CD4-positive, alpha-beta T cell (primary cell): ENCODE measurements around the gene CDR2. TPM values are rescaled to one million over a fixed set of nuclear protein-coding genes. Genes with fewer than 3 reads are reported as not detected.

ENCODE experiments used
- ATAC-seq: fragments of 200-7000 bp; cut with Tn5 transposase; one replicate; pipeline ENCODE4 v1.10.0; 2022; ENCODE audit warnings: mild to moderate bottlenecking; ENCODE audit not compliant: poor library complexity
- CTCF ChIA-PET: fragments of 350-600 bp; sonication (Branson Sonifier 250); formaldehyde crosslinking; loops from one replicate; lab custom pipeline; 2021; ENCODE audit warnings: antibody characterized with exemption, inconsistent platforms; lab: Charles Lee
- POLR2A ChIA-PET: fragments of 350-600 bp; sonication (Branson Sonifier 250); formaldehyde crosslinking; loops from one replicate; lab custom pipeline; 2021; ENCODE audit warnings: antibody characterized with exemption, inconsistent platforms; lab: Charles Lee
- DNase-seq, 14 experiments: peaks; one replicate each; pipeline ENCODE4 v3.0.0-alpha.2; 2013 to 2020; ENCODE audit warnings: mixed read lengths in 2 of 14
- H3K27ac ChIP-seq, 2 donors: one replicate each; pipeline versions ENCODE4 v1.5.1 to v1.7.0; 2013; ENCODE audit warnings: low read length in 2 of 2, low read depth in 1 of 2, mild to moderate bottlenecking in 1 of 2
- H3K27me3 ChIP-seq, 2 experiments: 1 replicate in 1 of 2; 2 replicates in 1 of 2; pipeline versions ENCODE4 v1.6.1 to v1.7.0; 2013; ENCODE audit warnings: low read length in 2 of 2, control low read depth in 1 of 2, mild to moderate bottlenecking in 1 of 2, moderate library complexity in 1 of 2; ENCODE audit not compliant: insufficient read depth in 2 of 2, control insufficient read depth in 1 of 2
- H3K36me3 ChIP-seq: one replicate; pipeline ENCODE4 v1.6.1; 2013; ENCODE audit warnings: low read length, control low read depth; ENCODE audit not compliant: insufficient read depth
- H3K4me1 ChIP-seq: one replicate; pipeline ENCODE4 v1.6.1; 2013; ENCODE audit warnings: low read length, control low read depth; ENCODE audit not compliant: insufficient read depth
- H3K4me3 ChIP-seq: one replicate; pipeline ENCODE4 v1.5.1; 2013; ENCODE audit warnings: mild to moderate bottlenecking, low read length, moderate library complexity
- H3K9me3 ChIP-seq, 2 experiments: 1 replicate in 1 of 2; 2 replicates in 1 of 2; pipeline versions ENCODE4 v1.6.1 to v1.7.0; 2013; ENCODE audit warnings: low read length in 2 of 2, mild to moderate bottlenecking in 2 of 2, control low read depth in 1 of 2, moderate library complexity in 1 of 2; ENCODE audit not compliant: control insufficient read depth in 1 of 2, insufficient read depth in 1 of 2
- H3K27ac Mint-ChIP-seq: one replicate; pipeline ENCODE4 v1.8.0; 2020; ENCODE audit warnings: mixed read lengths
- H3K27me3 Mint-ChIP-seq: one replicate; pipeline ENCODE4 v1.8.0; 2021; ENCODE audit warnings: mixed read lengths
- H3K36me3 Mint-ChIP-seq: one replicate; pipeline ENCODE4 v1.8.0; 2021; ENCODE audit warnings: low read depth, mixed read lengths
- H3K4me1 Mint-ChIP-seq: one replicate; pipeline ENCODE4 v1.8.0; 2021; ENCODE audit warnings: low read depth, mixed read lengths
- H3K4me3 Mint-ChIP-seq: one replicate; pipeline ENCODE4 v1.8.0; 2020; ENCODE audit warnings: mild to moderate bottlenecking, mixed read lengths
- H3K9me3 Mint-ChIP-seq: one replicate; pipeline ENCODE4 v1.8.0; 2020; ENCODE audit warnings: mixed read lengths
- intact Hi-C, 2 experiments: fragments of 100-400 bp; cut with DNase I in 1 of 2; cut with micrococcal nuclease in 1 of 2; formaldehyde crosslinking; loops; one replicate each; pipeline versions ENCODE4 v1.15.1 to v1.9.0; 2023 to 2025; cut with DNase I, micrococcal nuclease
- total RNA-seq, 174 experiments: library from RNA in 2 of 174; stranded (reverse) in 2 of 174; gene quantifications; one replicate each; pipeline ENCODE4 v1.2.3 and lab custom pipeline; 2021 to 2026
- TF ChIP-seq, protein P1 (sequence below): fragments of 200-600 bp; IDR thresholded peaks from one replicate; pipeline ENCODE4 v1.8.0; 2022; ENCODE audit warnings: antibody characterized with exemption, mild to moderate bottlenecking

The CDR2 gene
- total RNA-seq, 2 experiments from 2014 or later = 104 to 113 TPM

DNA sequence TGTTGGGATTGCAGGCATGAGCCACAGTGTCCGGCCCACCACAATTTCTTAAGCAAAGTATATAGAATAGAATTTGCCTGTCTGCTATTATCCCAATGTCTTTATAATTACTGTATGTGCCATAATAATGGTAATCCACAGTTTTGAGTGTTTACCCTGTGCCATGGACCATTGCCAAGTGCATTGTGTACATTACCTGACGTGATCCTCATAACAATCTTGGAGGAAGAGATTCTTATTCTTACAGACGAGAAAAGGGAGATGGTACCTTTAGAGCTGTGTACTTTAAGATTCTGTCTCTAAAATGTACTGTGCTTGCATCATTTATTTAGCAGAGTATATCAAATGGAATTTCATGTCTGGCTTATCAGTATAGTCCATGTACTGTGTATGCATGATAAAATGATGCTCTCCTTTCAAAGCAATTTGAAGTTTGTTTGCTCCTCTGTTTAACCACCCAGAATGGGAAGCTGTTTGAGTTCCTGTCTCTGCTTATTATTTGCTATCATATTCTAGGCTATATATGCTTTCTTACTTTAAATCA, 13.8 kb upstream of the CDR2 start:
- TF ChIP-seq, protein P1, sequence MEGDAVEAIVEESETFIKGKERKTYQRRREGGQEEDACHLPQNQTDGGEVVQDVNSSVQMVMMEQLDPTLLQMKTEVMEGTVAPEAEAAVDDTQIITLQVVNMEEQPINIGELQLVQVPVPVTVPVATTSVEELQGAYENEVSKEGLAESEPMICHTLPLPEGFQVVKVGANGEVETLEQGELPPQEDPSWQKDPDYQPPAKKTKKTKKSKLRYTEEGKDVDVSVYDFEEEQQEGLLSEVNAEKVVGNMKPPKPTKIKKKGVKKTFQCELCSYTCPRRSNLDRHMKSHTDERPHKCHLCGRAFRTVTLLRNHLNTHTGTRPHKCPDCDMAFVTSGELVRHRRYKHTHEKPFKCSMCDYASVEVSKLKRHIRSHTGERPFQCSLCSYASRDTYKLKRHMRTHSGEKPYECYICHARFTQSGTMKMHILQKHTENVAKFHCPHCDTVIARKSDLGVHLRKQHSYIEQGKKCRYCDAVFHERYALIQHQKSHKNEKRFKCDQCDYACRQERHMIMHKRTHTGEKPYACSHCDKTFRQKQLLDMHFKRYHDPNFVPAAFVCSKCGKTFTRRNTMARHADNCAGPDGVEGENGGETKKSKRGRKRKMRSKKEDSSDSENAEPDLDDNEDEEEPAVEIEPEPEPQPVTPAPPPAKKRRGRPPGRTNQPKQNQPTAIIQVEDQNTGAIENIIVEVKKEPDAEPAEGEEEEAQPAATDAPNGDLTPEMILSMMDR = no peak
- intact Hi-C loops = no loop called here
- Mint-ChIP-seq H3K4me1 (peaks cover 8% of the 10 kb centered on the region), H3K9me3 (no peaks in the 10 kb centered on the region), H3K4me3 (no peak overlapping the region), H3K36me3 (no peaks in the 10 kb centered on the region), H3K27me3 (no peaks in the 10 kb centered on the region), H3K27ac (no peak overlapping the region)
- Histone ChIP-seq H3K4me1 (no peaks in the 10 kb centered on the region), H3K27me3 (no peaks in the 10 kb centered on the region), H3K36me3 (no peaks in the 10 kb centered on the region), H3K4me3 (no peak overlapping the region), H3K27ac (no peak overlapping the region), H3K9me3 (no peaks in the 10 kb centered on the region)
- ChIA-PET CTCF (interaction anchor here (1.0 kb wide), 1 partner anchor 12 kb away, joined by 3 read pairs; no protein-coding TSS in a partner anchor), POLR2A (no interaction called here)
- ATAC-seq (no peak), DNase-seq (no peak)

DNA sequence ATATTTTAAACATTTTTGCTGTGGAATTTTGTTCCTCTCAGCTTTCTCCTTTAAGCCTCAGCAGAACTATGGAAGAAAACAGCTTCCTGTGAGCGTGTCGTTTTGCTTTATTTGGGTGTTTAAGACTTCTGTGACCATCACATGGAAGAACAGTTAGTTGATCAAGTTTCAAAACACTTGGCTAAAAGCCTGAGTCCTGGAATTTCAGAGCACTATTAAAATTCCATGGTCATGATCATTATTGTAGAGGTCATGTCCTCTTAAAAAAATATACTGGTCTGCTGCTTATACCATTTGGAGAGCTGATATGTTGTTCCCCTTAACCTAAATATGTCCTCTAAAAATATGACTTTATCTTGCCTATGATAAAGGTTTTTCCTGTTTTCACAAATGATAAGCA, 12.6 kb upstream of the CDR2 start:
- H3K9me3 ChIP-seq = no peaks in the 10 kb centered on the region
- TF ChIP-seq, protein P1 = no peak
- POLR2A ChIA-PET = interaction anchor here (1.6 kb wide), 1 partner anchor 29 kb away, joined by 4 read pairs; no protein-coding TSS in a partner anchor
- Mint-ChIP-seq H3K27ac (no peak overlapping the region), H3K9me3 (no peaks in the 10 kb centered on the region), H3K27me3 (no peaks in the 10 kb centered on the region), H3K36me3 (no peaks in the 10 kb centered on the region), H3K4me3 (no peak overlapping the region), H3K4me1 (peaks cover 11% of the 10 kb centered on the region)
- no peak overlapping the region for H3K4me3 ChIP-seq
- CTCF ChIA-PET = interaction anchor here (0.5 to 0.7 kb wide), 2 partner anchors 16 to 1289 kb away, joined by 4 read pairs; no protein-coding TSS in a partner anchor
- ATAC-seq (no peak), DNase-seq (no peak)
- intact Hi-C loops = no loop called here
- H3K36me3 ChIP-seq = no peaks in the 10 kb centered on the region
- H3K4me1 ChIP-seq = peaks cover 3% of the 10 kb centered on the region
- H3K27ac ChIP-seq = no peak overlapping the region
- H3K27me3 ChIP-seq = no peaks in the 10 kb centered on the region

DNA sequence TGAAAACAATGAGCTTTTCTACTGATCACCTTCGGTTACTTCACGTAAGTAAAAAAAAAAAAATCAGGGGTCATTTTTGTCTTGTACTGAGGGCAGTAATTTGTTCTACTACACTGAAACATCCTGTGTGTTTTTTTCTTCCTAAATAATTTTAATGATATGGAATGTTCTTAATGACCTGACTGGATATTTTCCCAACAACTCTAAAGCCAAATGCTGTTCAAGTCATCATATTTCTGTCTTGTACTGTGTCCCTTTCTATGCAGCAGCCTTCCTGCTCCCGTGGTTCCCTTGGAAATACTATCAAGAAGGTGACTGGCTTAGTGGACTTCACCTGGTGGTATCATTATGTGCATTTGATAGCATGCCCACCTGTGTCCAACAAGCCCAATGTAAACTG, 10.8 kb upstream of the CDR2 start:
- Histone ChIP-seq H3K27me3 (no peaks in the 10 kb centered on the region), H3K36me3 (no peaks in the 10 kb centered on the region), H3K4me1 (peaks cover 13% of the 10 kb centered on the region), H3K27ac (no peak overlapping the region), H3K9me3 (no peaks in the 10 kb centered on the region), H3K4me3 (no peak overlapping the region)
- ChIA-PET POLR2A (no interaction called here), CTCF (interaction anchor here (0.7 kb wide), 1 partner anchor 421 kb away, joined by 3 read pairs; no protein-coding TSS in a partner anchor)
- H3K4me3 Mint-ChIP-seq = no peak overlapping the region
- H3K27me3 Mint-ChIP-seq = no peaks in the 10 kb centered on the region
- no peak for DNase-seq
- H3K4me1 Mint-ChIP-seq = peaks cover 29% of the 10 kb centered on the region
- TF ChIP-seq, protein P1 = no peak
- no peak for ATAC-seq
- H3K9me3 Mint-ChIP-seq = peaks cover 2% of the 10 kb centered on the region
- H3K36me3 Mint-ChIP-seq = no peaks in the 10 kb centered on the region
- intact Hi-C loops = no loop called here
- H3K27ac Mint-ChIP-seq = no peak overlapping the region
